K562 (cell line): ENCODE measurements around the gene IDH3G.

ENCODE experiments used
- EZH2 ChIP-seq: IDR thresholded peaks from 2 replicates; pipeline ENCODE4 v1.6.1; 2012; ENCODE audit warnings: low read depth, mild to moderate bottlenecking, inconsistent platforms, low read length, borderline replicate concordance
- FIP1L1 ChIP-seq: fragments of 200-400 bp; formaldehyde crosslinking; IDR thresholded peaks from 2 replicates; pipeline ENCODE4 v1.6.1; 2018; ENCODE audit warnings: mild to moderate bottlenecking, low read depth, low read length; ENCODE audit not compliant: poor library complexity, severe bottlenecking
- PHF8 ChIP-seq: fragments of 200-600 bp; sonication (generic); IDR thresholded peaks from 2 replicates; pipeline ENCODE4 v1.6.1; 2012; ENCODE audit warnings: mixed run types, mild to moderate bottlenecking, inconsistent platforms, low read length, moderate library complexity, borderline replicate concordance
- POLR2A ChIP-seq: fragments of 450-650 bp; conservative IDR thresholded peaks from 2 replicates; pipeline ENCODE4 v1.6.1; 2016
- POLR2AphosphoS2 ChIP-seq: IDR thresholded peaks from 2 replicates; pipeline ENCODE4 v1.6.1; 2012; ENCODE audit warnings: low read length, improper control_type of control experiment
- SMARCB1 ChIP-seq: IDR thresholded peaks from 2 replicates; pipeline ENCODE4 v1.6.1; 2011; ENCODE audit warnings: improper control_type of control experiment, low read depth; ENCODE audit not compliant: insufficient read length
- USF2 ChIP-seq: sonication (generic); formaldehyde crosslinking; IDR thresholded peaks from 2 replicates; pipeline ENCODE4 v1.5.0; 2020; ENCODE audit warnings: missing genetic modification reagents
- ZNF121 ChIP-seq: sonication (generic); formaldehyde crosslinking; conservative IDR thresholded peaks from 2 replicates; pipeline ENCODE4 v1.8.0; 2022; ENCODE audit warnings: missing genetic modification reagents
- ZNF512 ChIP-seq: IDR thresholded peaks from 2 replicates; pipeline ENCODE4 v1.6.1; 2016; ENCODE audit warnings: missing genetic modification characterization, missing compliant biosample characterization
- TF ChIP-seq, protein P1 (sequence below): fragments of 450-650 bp; formaldehyde crosslinking; IDR thresholded peaks from 2 replicates; pipeline ENCODE4 v1.4.0; 2022; ENCODE audit warnings: missing genetic modification characterization

- TF ChIP-seq POLR2A, result no peak
- no peak for TF ChIP-seq USF2 (CRISPR knock-in tag)
- TF ChIP-seq, protein P1, sequence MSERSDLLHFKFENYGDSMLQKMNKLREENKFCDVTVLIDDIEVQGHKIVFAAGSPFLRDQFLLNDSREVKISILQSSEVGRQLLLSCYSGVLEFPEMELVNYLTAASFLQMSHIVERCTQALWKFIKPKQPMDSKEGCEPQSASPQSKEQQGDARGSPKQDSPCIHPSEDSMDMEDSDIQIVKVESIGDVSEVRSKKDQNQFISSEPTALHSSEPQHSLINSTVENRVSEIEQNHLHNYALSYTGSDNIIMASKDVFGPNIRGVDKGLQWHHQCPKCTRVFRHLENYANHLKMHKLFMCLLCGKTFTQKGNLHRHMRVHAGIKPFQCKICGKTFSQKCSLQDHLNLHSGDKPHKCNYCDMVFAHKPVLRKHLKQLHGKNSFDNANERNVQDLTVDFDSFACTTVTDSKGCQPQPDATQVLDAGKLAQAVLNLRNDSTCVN (CRISPR knock-in tag), result no peak
- TF ChIP-seq EZH2, result no peak
- no peak for TF ChIP-seq ZNF121 (CRISPR knock-in tag)
- no peak for TF ChIP-seq SMARCB1
- no peak for TF ChIP-seq ZNF512 (tag)
- TF ChIP-seq POLR2AphosphoS2, result no peak
- no peak for TF ChIP-seq PHF8
- TF ChIP-seq FIP1L1, result no peak
Measured at GRCh38 chrX:153789654-153790053, 4.5 kb downstream of the IDH3G start.
